Epidermal melanocyte (primary cell): Measurements from ENCODE around the gene DCP2.
"Not testable (repeated sequence)": the region's sequence is repeated elsewhere in the genome, so short reads cannot be mapped to it uniquely, and the experiment has no call there.

Experiments
- DNase-seq: peaks from one replicate; pipeline ENCODE4 v3.0.0; 2011; ENCODE audit warnings: low spot score; ENCODE audit not compliant: insufficient read length

DCP2 gene

GRCh38 chr5:112976432-112977309 lies at the start of gene DCP2:
Gene DCP2, plus strand, starts transcription at chr5:112976798. Its CDS starts 136 bp downstream, at chr5:112976934.
- peak; percentile 97 for DNase-seq

- DNase-seq: no peak
Observed at GRCh38 chr5:112929336-112930081, 47.1 kb upstream of the DCP2 start.

GRCh38 chr5:112930082-112930344 lies 46.6 kb upstream of the DCP2 start:
- DNase-seq: no peak

GRCh38 chr5:112931473-112931872 lies 45.1 kb upstream of the DCP2 start:
- DNase-seq: no peak

GRCh38 chr5:112933105-112933504 lies 43.5 kb upstream of the DCP2 start:
- no peak for DNase-seq

- no peak for DNase-seq
Observed at GRCh38 chr5:112933651-112934365, 42.8 kb upstream of the DCP2 start.

- DNase-seq: no peak
Observed at GRCh38 chr5:112934366-112934663, 42.3 kb upstream of the DCP2 start.

- DNase-seq: no peak
Observed at GRCh38 chr5:112935675-112936074, 40.9 kb upstream of the DCP2 start.

- no peak for DNase-seq
Observed at GRCh38 chr5:112938286-112938685, 38.3 kb upstream of the DCP2 start.

- no peak for DNase-seq
Observed at GRCh38 chr5:112940670-112941069, 35.9 kb upstream of the DCP2 start.

GRCh38 chr5:112948458-112948857 lies 28.1 kb upstream of the DCP2 start:
- no peak for DNase-seq

- no peak for DNase-seq
Observed at GRCh38 chr5:112951124-112951702, 25.4 kb upstream of the DCP2 start.

GRCh38 chr5:112956606-112957005 lies 20.0 kb upstream of the DCP2 start:
- no peak for DNase-seq

- peak; percentile 21 for DNase-seq
Observed at GRCh38 chr5:112957036-112957808, 19.4 kb upstream of the DCP2 start.

- peak; percentile 85 for DNase-seq
Observed at GRCh38 chr5:112958093-112959088, 18.2 kb upstream of the DCP2 start.

GRCh38 chr5:112959872-112960271 lies 16.7 kb upstream of the DCP2 start:
- not testable (repeated sequence) for DNase-seq

GRCh38 chr5:112960315-112960714 lies 16.3 kb upstream of the DCP2 start:
- no peak for DNase-seq

- no peak for DNase-seq
Observed at GRCh38 chr5:112960863-112961504, 15.6 kb upstream of the DCP2 start.

- DNase-seq: not testable (repeated sequence)
Observed at GRCh38 chr5:112963374-112963733, 13.2 kb upstream of the DCP2 start.
